GM23338 (cell line): ENCODE results near the gene IQSEC3. TPM values are rescaled to one million over a fixed set of nuclear protein-coding genes. Genes with fewer than 3 reads are reported as not detected.

Experiments used
- ATAC-seq: fragments of 200-7000 bp; cut with Tn5 transposase; 3 replicates; pipeline ENCODE4 v1.9.1; 2020
- DNase-seq: peaks from one replicate; pipeline ENCODE4 v3.0.0-alpha.2; 2015; ENCODE audit warnings: low spot score
- H2AFZ ChIP-seq: fragments of 200-600 bp; sonication (generic); 2 replicates; pipeline ENCODE4 v1.8.0; 2016; ENCODE audit warnings: antibody characterized with exemption, mild to moderate bottlenecking, moderate library complexity
- H3F3A ChIP-seq: fragments of 200-600 bp; sonication (generic); replicated peaks from 2 replicates; pipeline ENCODE4 v1.8.0; 2017; ENCODE audit warnings: antibody characterized with exemption, mixed run types, low read depth
- H3K27ac ChIP-seq: fragments of 200-600 bp; sonication (generic); 2 replicates; pipeline ENCODE4 v1.6.1; 2016; ENCODE audit warnings: low read depth
- H3K27me3 ChIP-seq: fragments of 200-600 bp; sonication (generic); 2 replicates; pipeline ENCODE4 v1.8.0; 2016; ENCODE audit warnings: mild to moderate bottlenecking, mixed run types, moderate library complexity; ENCODE audit not compliant: insufficient read depth
- H3K36me3 ChIP-seq: fragments of 200-600 bp; sonication (generic); 2 replicates; pipeline ENCODE4 v1.8.0; 2016; ENCODE audit warnings: mild to moderate bottlenecking; ENCODE audit not compliant: insufficient read depth
- H3K4me1 ChIP-seq: fragments of 200-600 bp; sonication (generic); 2 replicates; pipeline ENCODE4 v1.8.0; 2016; ENCODE audit warnings: mild to moderate bottlenecking, moderate library complexity; ENCODE audit not compliant: insufficient read depth
- H3K4me2 ChIP-seq: fragments of 200-600 bp; sonication (generic); 2 replicates; pipeline ENCODE4 v1.7.1; 2017; ENCODE audit warnings: mixed run types
- H3K4me3 ChIP-seq: fragments of 200-600 bp; sonication (generic); 2 replicates; pipeline ENCODE4 v1.6.1; 2016; ENCODE audit warnings: mixed run types
- H3K79me2 ChIP-seq: fragments of 200-600 bp; sonication (generic); replicated peaks from 2 replicates; pipeline ENCODE4 v1.8.0; 2017; ENCODE audit warnings: mild to moderate bottlenecking; ENCODE audit not compliant: insufficient read depth
- H3K9me2 ChIP-seq: fragments of 200-600 bp; sonication (generic); 2 replicates; pipeline ENCODE4 v1.8.0; 2017; ENCODE audit not compliant: insufficient read depth
- H4K20me1 ChIP-seq: fragments of 200-600 bp; sonication (generic); replicated peaks from 2 replicates; pipeline ENCODE4 v1.8.0; 2017; ENCODE audit warnings: mild to moderate bottlenecking; ENCODE audit not compliant: insufficient read depth
- H3K27ac Mint-ChIP-seq: 2 replicates; pipeline ENCODE4 v1.8.0; 2020; ENCODE audit warnings: inconsistent platforms, mild to moderate bottlenecking, moderate library complexity, mixed read lengths
- H3K27me3 Mint-ChIP-seq: 3 replicates; pipeline ENCODE4 v1.8.0; 2022; ENCODE audit warnings: low read depth, mild to moderate bottlenecking, moderate library complexity, mixed read lengths, inconsistent platforms; ENCODE audit not compliant: insufficient read depth, poor library complexity
- H3K36me3 Mint-ChIP-seq: 3 replicates; pipeline ENCODE4 v1.8.0; 2021; ENCODE audit warnings: low read depth, mild to moderate bottlenecking, inconsistent platforms, moderate library complexity, mixed read lengths
- H3K4me1 Mint-ChIP-seq: 3 replicates; pipeline ENCODE4 v1.8.0; 2020; ENCODE audit warnings: mild to moderate bottlenecking, inconsistent platforms, mixed read lengths
- H3K4me3 Mint-ChIP-seq: 3 replicates; pipeline ENCODE4 v1.8.0; 2021; ENCODE audit warnings: moderate library complexity, mild to moderate bottlenecking, inconsistent platforms, mixed read lengths
- H3K9me3 Mint-ChIP-seq: 3 replicates; pipeline ENCODE4 v1.8.0; 2020; ENCODE audit warnings: moderate library complexity, mild to moderate bottlenecking, inconsistent platforms, mixed read lengths
- CREB1 ChIP-seq: fragments of 250-450 bp; sonication (Bioruptor Pico); IDR thresholded peaks from 2 replicates; pipeline ENCODE4 v1.5.0; 2020; ENCODE audit warnings: low read depth, mild to moderate bottlenecking, moderate library complexity
- CTCF ChIP-seq, 2 experiments: fragments of 200-600 bp in 1 of 2; sonication (generic) in 1 of 2; conservative IDR thresholded peaks; 2 replicates each; pipeline versions ENCODE4 v1.5.1 to v1.6.1; 2016 to 2017; ENCODE audit warnings: antibody characterized with exemption in 2 of 2, low read depth in 2 of 2, mild to moderate bottlenecking in 2 of 2, moderate library complexity in 1 of 2
- ETS1 ChIP-seq: IDR thresholded peaks from 2 replicates; pipeline ENCODE4 v1.6.1; 2016; ENCODE audit warnings: antibody characterized with exemption
- EZH2 ChIP-seq: fragments of 200-600 bp; sonication (generic); IDR thresholded peaks from one replicate; pipeline ENCODE4 v1.8.0; 2017; ENCODE audit warnings: antibody characterized with exemption, mild to moderate bottlenecking, low read depth; ENCODE audit not compliant: unreplicated experiment
- EZH2phosphoT487 ChIP-seq: fragments of 200-600 bp; sonication (generic); IDR thresholded peaks from one replicate; pipeline ENCODE4 v1.8.1; 2018; ENCODE audit warnings: antibody characterized with exemption; ENCODE audit not compliant: unreplicated experiment
- JUNB ChIP-seq: IDR thresholded peaks from one replicate; pipeline ENCODE4 v1.6.1; 2016; ENCODE audit warnings: antibody characterized with exemption; ENCODE audit not compliant: unreplicated experiment
- NANOG ChIP-seq: IDR thresholded peaks from 2 replicates; pipeline ENCODE4 v1.6.1; 2016; ENCODE audit warnings: antibody characterized with exemption, borderline replicate concordance
- POLR2AphosphoS5 ChIP-seq: IDR thresholded peaks from 2 replicates; pipeline ENCODE4 v1.6.1; 2016; ENCODE audit warnings: antibody characterized with exemption, low read depth
- REST ChIP-seq: IDR thresholded peaks from one replicate; pipeline ENCODE4 v1.6.1; 2018; ENCODE audit warnings: antibody characterized with exemption; ENCODE audit not compliant: unreplicated experiment
- STAT1 ChIP-seq: IDR thresholded peaks from one replicate; pipeline ENCODE4 v1.6.1; 2016; ENCODE audit warnings: antibody characterized with exemption; ENCODE audit not compliant: unreplicated experiment
- ZNF114 ChIP-seq: fragments of 250-450 bp; sonication (Bioruptor Pico); IDR thresholded peaks from 2 replicates; pipeline ENCODE4 v1.5.0; 2020; ENCODE audit warnings: mild to moderate bottlenecking, moderate library complexity
- ZNF331 ChIP-seq: fragments of 250-450 bp; sonication (Bioruptor Pico); IDR thresholded peaks from 2 replicates; pipeline ENCODE4 v1.5.0; 2020; ENCODE audit warnings: low read depth, mild to moderate bottlenecking, moderate library complexity
- ZNF462 ChIP-seq: fragments of 250-450 bp; sonication (Bioruptor Pico); IDR thresholded peaks from 2 replicates; pipeline ENCODE4 v1.5.0; 2020; ENCODE audit warnings: mild to moderate bottlenecking, moderate library complexity
- polyA plus RNA-seq: library from polyadenylated mRNA; unstranded; fragments of >200 nt; fragmentation: Nextera tagmentation; extraction: Ambion mirVana; gene quantifications from 2 replicates; pipeline ENCODE4 v1.2.1, GENCODE V29; 2016
- total RNA-seq: library from RNA; depleted of rRNA; stranded (reverse); fragments of >200 nt; shearing (Covaris generic); gene quantifications from 2 replicates; pipeline ENCODE4 v1.2.3, GENCODE V29; 2014

The IQSEC3 gene
- total and polyA plus RNA-seq, 2 experiments from 2014 or later, result 2.1 to 3.6 TPM

GRCh38 chr12:211639-212414 is 145.3 kb downstream of the IQSEC3 start:
- Histone ChIP-seq H3K27me3 (peaks cover 12% of the 10 kb centered on the region), H4K20me1 (no peaks in the 10 kb centered on the region), H3K9me2 (no peaks in the 10 kb centered on the region), H2AFZ (no peak overlapping the region), H3K4me2 (no peak overlapping the region), H3K36me3 (no peaks in the 10 kb centered on the region), H3F3A (no peaks in the 10 kb centered on the region), H3K4me1 (peaks cover 6% of the 10 kb centered on the region; the same call in 1 of the 2 replicates), H3K79me2 (no peaks in the 10 kb centered on the region), H3K27ac (no peak overlapping the region), H3K4me3 (no peak overlapping the region)
- H3K27me3 Mint-ChIP-seq, result peaks cover 14% of the 10 kb centered on the region
- H3K4me1 Mint-ChIP-seq, result peaks cover 31% of the 10 kb centered on the region
- ATAC-seq, result no peak; the same call in 2 of the 3 replicates
- H3K9me3 Mint-ChIP-seq, result no peaks in the 10 kb centered on the region
- no peak for DNase-seq
- TF ChIP-seq REST (no peak), EZH2phosphoT487 (no peak), ZNF462 (CRISPR knock-in tag) (no peak), POLR2AphosphoS5 (no peak), EZH2 (no peak), NANOG (no peak), CTCF (conservative IDR thresholded peaks at IDR 0.05; ENCODE audit: low read depth in 2 of 2) (no peak), ZNF331 (CRISPR knock-in tag) (no peak), ETS1 (no peak), CREB1 (CRISPR knock-in tag) (no peak), STAT1 (no peak), JUNB (no peak), ZNF114 (CRISPR knock-in tag) (no peak)
- no peak overlapping the region; the same call in 2 of the 3 replicates for H3K4me3 Mint-ChIP-seq
- no peaks in the 10 kb centered on the region for H3K36me3 Mint-ChIP-seq
- H3K27ac Mint-ChIP-seq, result no peak overlapping the region
